ENCODE results near the gene EXOC3L4. TPM values are rescaled to one million over a fixed set of nuclear protein-coding genes. Genes with fewer than 3 reads are reported as not detected.

Gene EXOC3L4
- polyA plus RNA-seq, 1 donor (not counting 4 experiments of a cell fraction or from before 2014, with no cell fraction given), result not detected

DNA sequence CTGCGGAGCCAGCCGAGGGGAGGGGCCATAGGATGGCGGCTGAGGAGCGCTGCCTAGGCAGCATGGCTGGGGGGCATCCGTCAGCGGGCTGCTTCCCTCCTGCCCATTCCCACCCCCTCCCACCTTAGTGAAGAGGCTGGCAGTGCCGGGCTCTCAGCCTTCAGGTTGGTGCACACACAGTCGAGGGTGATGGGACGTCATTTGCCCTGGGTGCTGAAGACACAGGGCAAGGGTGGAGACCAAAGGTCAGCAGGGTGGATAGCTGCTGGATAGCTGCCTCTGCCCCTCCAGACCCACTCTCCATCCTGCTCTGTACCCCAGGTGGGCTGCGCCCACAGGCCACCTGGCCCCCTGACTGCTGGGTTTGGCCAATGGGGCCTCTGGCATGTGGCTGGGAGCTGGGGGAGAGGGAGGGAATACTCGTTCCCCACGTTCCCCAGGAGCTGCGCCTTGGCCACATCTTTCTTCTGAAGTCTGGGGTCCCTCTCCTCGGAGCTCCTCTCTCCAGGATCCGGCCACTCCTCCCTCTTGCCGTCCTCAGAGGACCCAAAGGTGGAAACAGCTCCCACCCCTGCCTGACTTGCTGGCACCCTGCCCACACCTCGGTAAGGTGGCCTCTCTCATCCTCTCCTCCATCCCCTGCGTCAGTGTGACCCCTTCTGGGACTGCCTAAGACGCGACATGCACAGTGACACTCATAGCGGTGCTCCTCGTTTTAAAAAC is 26.0 kb upstream of the EXOC3L4 start:
- no peaks in the 10 kb centered on the region for H3K9me3 ChIP-seq (ENCODE audit: control insufficient read depth, low read depth, low read length)
- no peak overlapping the region for H3K27ac ChIP-seq (ENCODE audit: control insufficient read depth, insufficient read depth, low read length)
- H3K9me1 ChIP-seq (ENCODE audit: control insufficient read depth, extremely low read depth, insufficient read depth, low read length), result no peaks in the 10 kb centered on the region
- no peak overlapping the region for H3K4me3 ChIP-seq (ENCODE audit: control insufficient read depth in 2 of 3, extremely low read depth in 1 of 3, insufficient read depth in 2 of 3, low read depth in 1 of 3, low read length in 3 of 3)
- H3K4me1 ChIP-seq (ENCODE audit: control insufficient read depth, extremely low read depth, insufficient read depth, low read length), result peaks cover 21% of the 10 kb centered on the region
- no peak overlapping the region for H3K9ac ChIP-seq (ENCODE audit: control insufficient read depth, extremely low read depth, insufficient read depth, low read length)
- H3K36me3 ChIP-seq (ENCODE audit: control insufficient read depth in 2 of 2, extremely low read depth in 1 of 2, insufficient read depth in 2 of 2, low read length in 2 of 2), result no peaks in the 10 kb centered on the region
- no peaks in the 10 kb centered on the region for H3K27me3 ChIP-seq (ENCODE audit: control insufficient read depth, extremely low read depth, insufficient read depth, low read length)
- dilution Hi-C loops (cut with MboI; ENCODE audit: extremely low pct_ligation_motif_present, low sequenced_read_pairs), result no loop called here
- H4K20me1 ChIP-seq (ENCODE audit: control insufficient read depth, extremely low read depth, insufficient read depth, low read length), result no peaks in the 10 kb centered on the region
- no peaks in the 10 kb centered on the region for H3K79me2 ChIP-seq (ENCODE audit: control insufficient read depth, insufficient read depth, low read length)
- H2AFZ ChIP-seq (ENCODE audit: control insufficient read depth, low read length), result no peak overlapping the region
- DNase-seq (ENCODE audit: low read depth, low spot score) (no peak), FAIRE-seq (no peak)
- TF ChIP-seq EZH2 (IDR thresholded peaks at IDR 0.05; ENCODE audit: low read length), result no peak
- TF ChIP-seq, protein P1, sequence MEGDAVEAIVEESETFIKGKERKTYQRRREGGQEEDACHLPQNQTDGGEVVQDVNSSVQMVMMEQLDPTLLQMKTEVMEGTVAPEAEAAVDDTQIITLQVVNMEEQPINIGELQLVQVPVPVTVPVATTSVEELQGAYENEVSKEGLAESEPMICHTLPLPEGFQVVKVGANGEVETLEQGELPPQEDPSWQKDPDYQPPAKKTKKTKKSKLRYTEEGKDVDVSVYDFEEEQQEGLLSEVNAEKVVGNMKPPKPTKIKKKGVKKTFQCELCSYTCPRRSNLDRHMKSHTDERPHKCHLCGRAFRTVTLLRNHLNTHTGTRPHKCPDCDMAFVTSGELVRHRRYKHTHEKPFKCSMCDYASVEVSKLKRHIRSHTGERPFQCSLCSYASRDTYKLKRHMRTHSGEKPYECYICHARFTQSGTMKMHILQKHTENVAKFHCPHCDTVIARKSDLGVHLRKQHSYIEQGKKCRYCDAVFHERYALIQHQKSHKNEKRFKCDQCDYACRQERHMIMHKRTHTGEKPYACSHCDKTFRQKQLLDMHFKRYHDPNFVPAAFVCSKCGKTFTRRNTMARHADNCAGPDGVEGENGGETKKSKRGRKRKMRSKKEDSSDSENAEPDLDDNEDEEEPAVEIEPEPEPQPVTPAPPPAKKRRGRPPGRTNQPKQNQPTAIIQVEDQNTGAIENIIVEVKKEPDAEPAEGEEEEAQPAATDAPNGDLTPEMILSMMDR (optimal IDR thresholded peaks at IDR 0.05 in 1 of 3, IDR thresholded peaks at IDR 0.05 in 1 of 3, conservative IDR thresholded peaks at IDR 0.05 in 1 of 3; ENCODE audit: extremely low read depth in 1 of 3, insufficient read depth in 2 of 3, low read length in 3 of 3), result no peak
- no peak overlapping the region for H3K4me2 ChIP-seq (ENCODE audit: control insufficient read depth, extremely low read depth, insufficient read depth, low read depth, low read length)

DNA sequence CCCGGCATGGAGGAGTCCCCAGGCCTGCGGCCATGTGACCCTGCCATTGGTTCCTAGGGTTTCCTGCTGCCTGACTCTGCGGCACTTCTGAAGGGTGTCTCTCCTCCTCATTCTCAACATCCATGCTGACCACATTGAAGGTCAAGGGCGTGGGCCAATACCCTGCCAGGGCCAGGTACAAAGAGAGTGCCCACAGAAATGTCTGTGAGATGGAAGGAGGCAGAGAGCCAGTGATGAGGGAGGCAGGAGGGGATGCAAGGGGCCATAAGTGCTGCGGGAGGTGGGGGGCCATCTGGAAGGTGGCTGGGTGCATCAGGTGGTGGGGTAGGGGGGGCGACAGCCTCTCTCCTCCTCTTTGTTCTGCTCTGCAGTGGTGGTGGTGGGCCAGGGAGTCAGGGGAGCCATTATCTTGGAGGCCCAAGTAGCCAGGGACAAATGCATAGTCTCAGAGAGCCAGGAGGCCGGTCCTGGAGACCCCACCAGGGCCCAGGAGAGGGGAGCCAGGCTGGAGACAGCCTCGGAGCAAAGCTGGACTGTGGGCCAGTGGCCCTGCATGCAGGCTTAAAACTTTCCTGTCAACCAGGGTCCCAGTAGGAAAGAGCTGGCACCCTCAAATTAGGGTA is 24.2 kb upstream of the EXOC3L4 start:
- Histone ChIP-seq H4K20me1 (ENCODE audit: control insufficient read depth, extremely low read depth, insufficient read depth, low read length) (no peaks in the 10 kb centered on the region), H3K9ac (ENCODE audit: control insufficient read depth, extremely low read depth, insufficient read depth, low read length) (no peak overlapping the region), H3K9me1 (ENCODE audit: control insufficient read depth, extremely low read depth, insufficient read depth, low read length) (no peaks in the 10 kb centered on the region), H3K27ac (ENCODE audit: control insufficient read depth, insufficient read depth, low read length) (no peak overlapping the region), H2AFZ (ENCODE audit: control insufficient read depth, low read length) (no peak overlapping the region), H3K4me3 (ENCODE audit: control insufficient read depth in 2 of 3, extremely low read depth in 1 of 3, insufficient read depth in 2 of 3, low read depth in 1 of 3, low read length in 3 of 3) (no peak overlapping the region), H3K9me3 (ENCODE audit: control insufficient read depth, low read depth, low read length) (no peaks in the 10 kb centered on the region), H3K27me3 (ENCODE audit: control insufficient read depth, extremely low read depth, insufficient read depth, low read length) (no peaks in the 10 kb centered on the region), H3K36me3 (ENCODE audit: control insufficient read depth in 2 of 2, extremely low read depth in 1 of 2, insufficient read depth in 2 of 2, low read length in 2 of 2) (no peaks in the 10 kb centered on the region), H3K4me1 (ENCODE audit: control insufficient read depth, extremely low read depth, insufficient read depth, low read length) (peaks cover 22% of the 10 kb centered on the region), H3K79me2 (ENCODE audit: control insufficient read depth, insufficient read depth, low read length) (no peaks in the 10 kb centered on the region), H3K4me2 (ENCODE audit: control insufficient read depth, extremely low read depth, insufficient read depth, low read depth, low read length) (no peak overlapping the region)
- dilution Hi-C loops (cut with MboI; ENCODE audit: extremely low pct_ligation_motif_present, low sequenced_read_pairs), result no loop called here
- TF ChIP-seq EZH2 (IDR thresholded peaks at IDR 0.05; ENCODE audit: low read length), result no peak
- TF ChIP-seq, protein P1 (optimal IDR thresholded peaks at IDR 0.05 in 1 of 3, IDR thresholded peaks at IDR 0.05 in 1 of 3, conservative IDR thresholded peaks at IDR 0.05 in 1 of 3; ENCODE audit: extremely low read depth in 1 of 3, insufficient read depth in 2 of 3, low read length in 3 of 3), result no peak
- DNase-seq (ENCODE audit: low read depth, low spot score) (no peak), FAIRE-seq (no peak)
